ENCODE measurements around the gene YTHDC1.

DNA sequence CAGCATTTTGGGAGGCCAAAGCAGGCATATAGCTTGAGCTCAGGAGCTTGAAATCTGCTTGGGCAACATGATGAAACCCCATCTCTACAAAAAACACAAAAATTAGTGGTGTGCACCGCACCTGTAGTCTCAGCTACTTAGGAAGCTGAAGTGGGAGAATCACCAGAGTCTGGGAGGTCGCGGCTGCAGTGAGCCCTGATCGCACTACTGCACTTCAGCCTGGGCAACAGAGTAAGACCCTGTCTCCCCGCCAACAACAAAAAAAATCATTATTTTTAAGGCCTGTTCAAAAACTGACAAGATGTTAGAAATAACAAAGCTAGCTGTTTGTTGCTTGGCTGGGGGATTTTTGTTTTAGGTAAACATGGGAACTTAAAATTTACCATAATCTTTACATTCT is 5.1 kb downstream of the YTHDC1 start:
- TF ChIP-seq, protein P1, sequence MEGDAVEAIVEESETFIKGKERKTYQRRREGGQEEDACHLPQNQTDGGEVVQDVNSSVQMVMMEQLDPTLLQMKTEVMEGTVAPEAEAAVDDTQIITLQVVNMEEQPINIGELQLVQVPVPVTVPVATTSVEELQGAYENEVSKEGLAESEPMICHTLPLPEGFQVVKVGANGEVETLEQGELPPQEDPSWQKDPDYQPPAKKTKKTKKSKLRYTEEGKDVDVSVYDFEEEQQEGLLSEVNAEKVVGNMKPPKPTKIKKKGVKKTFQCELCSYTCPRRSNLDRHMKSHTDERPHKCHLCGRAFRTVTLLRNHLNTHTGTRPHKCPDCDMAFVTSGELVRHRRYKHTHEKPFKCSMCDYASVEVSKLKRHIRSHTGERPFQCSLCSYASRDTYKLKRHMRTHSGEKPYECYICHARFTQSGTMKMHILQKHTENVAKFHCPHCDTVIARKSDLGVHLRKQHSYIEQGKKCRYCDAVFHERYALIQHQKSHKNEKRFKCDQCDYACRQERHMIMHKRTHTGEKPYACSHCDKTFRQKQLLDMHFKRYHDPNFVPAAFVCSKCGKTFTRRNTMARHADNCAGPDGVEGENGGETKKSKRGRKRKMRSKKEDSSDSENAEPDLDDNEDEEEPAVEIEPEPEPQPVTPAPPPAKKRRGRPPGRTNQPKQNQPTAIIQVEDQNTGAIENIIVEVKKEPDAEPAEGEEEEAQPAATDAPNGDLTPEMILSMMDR (IDR thresholded peaks at IDR 0.05): no peak
- TF ChIP-seq TCF7L2 (IDR thresholded peaks at IDR 0.05; ENCODE audit: low read depth, low read length): no peak
- no peak for TF ChIP-seq SIN3A (IDR thresholded peaks at IDR 0.05; ENCODE audit: borderline replicate concordance, insufficient read depth, low read depth, low read length)
- no peak for TF ChIP-seq POLR2AphosphoS5 (IDR thresholded peaks at IDR 0.05; ENCODE audit: low read depth, low read length)
- no peak for TF ChIP-seq REST (IDR thresholded peaks at IDR 0.05; ENCODE audit: insufficient read depth in 1 of 2, low read depth in 2 of 2, low read length in 1 of 2)

Data from Panc1 (cell line).